GM19397 (cell line): ENCODE results near the gene WASF3.
"Not testable (repeated sequence)": the region's sequence is repeated elsewhere in the genome, so short reads cannot be mapped to it uniquely, and the experiment has no call there.

Experiments used
- ATAC-seq: cut with Tn5 transposase; IDR thresholded peaks from one replicate; pipeline ENCODE4 v1.9.1; 2021; ENCODE audit warnings: mild to moderate bottlenecking, moderate library complexity; ENCODE audit not compliant: unreplicated experiment

The WASF3 gene

DNA sequence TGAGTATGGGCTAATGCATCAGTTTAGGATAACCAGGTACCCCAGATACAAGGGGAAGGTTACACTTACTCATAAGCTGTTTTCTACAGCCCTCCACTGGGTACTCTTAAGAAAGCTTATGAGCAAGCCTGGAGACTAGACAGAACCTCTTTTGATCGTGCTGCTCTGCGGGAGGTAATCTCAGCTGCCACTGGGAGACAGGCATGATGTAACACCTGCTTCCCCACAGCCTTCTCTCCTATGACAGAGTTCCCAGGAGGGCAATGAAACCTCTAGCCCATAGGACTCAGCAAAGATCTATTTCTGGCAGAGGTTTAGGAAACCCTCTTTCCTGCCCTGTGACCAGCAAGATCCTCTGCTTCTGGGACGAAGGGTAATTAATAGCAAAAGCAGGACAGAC, 65.6 kb downstream of the WASF3 start:
- ATAC-seq = no peak

DNA sequence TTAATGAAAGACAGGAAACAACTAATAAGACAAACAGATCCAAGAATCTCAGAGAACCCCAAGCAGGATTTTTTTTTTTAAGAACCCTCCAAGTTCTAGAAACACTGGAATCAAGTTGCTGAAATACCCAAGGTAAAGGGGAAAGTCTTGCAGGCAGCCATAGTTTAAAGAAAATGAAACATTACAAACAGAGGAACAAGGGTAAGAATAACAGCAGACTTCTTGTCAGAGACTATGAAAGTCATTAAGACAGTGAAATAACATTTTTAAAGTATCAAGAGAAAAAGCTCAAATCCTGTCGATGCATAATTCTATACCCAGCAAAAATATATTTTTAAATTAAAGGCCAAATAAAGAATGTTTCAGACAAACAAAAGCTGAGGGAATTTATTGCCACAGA, 67.1 kb downstream of the WASF3 start:
- no peak for ATAC-seq

DNA sequence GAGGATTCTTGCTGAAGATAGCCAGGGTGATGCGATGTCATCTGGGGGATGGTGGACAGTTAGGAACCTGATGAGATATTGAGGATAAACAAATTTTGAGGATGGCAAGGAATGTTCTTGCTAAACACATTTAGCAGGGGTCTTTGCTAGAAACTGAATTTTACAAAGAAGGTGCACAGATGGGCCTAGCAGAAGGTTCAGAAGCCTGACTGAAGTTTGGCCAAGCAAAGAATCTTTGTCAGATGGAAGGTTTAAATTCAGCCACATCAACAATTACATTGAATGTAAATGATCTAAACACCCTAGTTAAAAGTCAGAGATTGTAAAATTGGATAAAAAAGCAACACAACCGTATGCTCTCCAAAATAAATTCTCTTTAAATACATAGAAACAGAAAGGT, 68.8 kb downstream of the WASF3 start:
- no peak for ATAC-seq

DNA sequence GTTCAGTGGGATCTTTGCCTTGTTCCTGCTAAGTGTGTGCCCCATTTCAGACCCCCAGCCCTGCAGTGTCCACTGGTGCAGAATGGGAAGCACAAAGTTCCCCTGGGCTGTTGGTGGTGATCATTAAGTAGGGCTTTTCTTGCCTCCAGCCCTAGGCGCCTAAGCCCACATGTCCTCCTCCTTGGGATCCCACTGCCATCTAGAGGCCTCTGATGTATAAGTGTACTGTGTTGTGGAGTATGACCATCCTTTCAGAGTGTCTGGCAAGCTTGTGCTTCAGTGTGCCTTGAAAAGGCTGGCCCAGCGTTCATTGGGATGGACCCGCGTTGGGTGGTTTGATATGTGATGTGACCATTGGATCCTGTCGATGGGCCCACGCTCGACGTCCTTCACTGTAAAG, 71.2 kb downstream of the WASF3 start:
- ATAC-seq = no peak

DNA sequence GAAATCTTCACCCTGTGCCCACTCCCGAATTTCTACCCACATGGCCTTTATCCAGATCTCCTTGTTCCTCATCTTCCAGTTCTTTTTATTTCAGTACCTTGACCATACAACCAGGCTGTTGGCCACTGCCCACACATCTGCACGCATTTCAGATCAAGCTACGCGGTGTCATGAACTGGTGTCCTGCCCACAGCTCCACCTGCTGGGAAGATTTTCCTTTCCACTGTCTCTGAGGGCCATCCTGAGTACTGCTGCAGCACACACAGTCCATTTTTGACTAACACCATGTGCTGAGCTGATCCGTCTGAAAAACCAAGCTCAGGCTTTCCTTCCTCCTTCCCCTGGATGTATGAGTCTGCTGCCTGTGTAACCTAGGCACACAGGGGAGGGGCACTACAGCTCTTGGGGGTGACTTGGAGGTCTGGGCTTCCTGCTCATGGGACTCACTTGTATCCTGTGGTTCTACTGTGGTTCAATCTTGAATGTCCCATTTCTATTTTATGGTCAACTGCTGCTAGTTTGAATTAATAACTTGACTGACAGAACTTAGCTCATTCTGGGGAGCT, 71.9 kb downstream of the WASF3 start:
- no peak for ATAC-seq

DNA sequence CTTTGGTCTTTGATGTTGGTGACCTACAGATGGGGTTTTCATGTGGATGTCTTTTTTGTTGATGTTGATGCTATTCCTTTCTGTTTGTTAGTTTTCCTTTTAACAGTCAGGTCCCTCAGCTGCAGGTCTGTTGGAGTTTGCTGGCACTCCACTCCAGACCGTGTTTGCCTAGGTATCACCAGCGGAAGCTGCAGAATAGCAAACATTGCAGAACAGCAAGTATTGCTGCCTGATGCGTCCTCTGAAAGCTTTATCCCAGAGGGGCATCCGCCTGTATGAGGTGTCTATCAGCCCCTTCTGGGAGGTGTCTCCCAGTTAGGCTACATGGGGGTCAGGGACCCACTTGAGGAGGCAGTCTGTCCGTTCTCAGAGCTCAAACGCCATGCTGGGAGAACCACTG, 78.2 kb downstream of the WASF3 start:
- not testable (repeated sequence) for ATAC-seq

DNA sequence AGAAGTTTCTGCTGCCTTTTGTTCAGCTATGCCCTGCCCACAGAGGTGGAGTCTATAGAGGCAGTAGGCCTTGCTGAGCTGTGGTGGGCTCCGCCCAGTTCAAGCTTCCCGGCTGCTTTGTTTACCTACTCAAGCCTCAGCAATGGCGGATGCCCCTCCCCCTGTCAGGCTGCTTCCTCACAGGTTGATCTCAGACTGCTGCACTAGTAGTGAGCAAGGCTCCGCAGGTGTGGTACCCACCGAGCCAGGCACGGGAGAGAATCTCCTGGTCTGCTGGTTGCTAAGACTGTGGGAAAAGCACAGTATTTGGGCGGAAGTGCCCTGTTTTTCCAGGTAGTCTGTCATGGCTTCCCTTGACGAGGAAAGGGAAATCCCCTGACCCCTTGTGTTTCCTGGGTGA, 78.6 kb downstream of the WASF3 start:
- ATAC-seq = not testable (repeated sequence)

DNA sequence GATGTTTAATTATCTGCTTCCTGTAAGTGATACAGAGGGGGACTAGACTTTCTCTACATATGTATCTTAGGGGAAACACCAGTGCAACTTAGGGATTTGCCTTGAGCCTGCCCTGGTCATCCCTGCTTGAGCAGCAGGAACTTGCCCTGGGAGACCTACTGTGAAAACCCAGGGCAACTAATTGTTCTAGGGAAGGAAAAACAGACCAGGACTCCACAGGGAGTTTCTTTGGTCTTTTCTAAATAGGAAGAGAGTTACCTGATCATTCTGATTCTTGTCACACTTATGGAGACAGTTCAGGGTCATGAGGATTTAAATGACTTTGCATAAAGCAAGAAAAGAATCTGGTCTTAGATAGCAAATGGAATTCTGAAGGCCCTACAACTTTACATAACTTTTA, 89.1 kb downstream of the WASF3 start:
- ATAC-seq = no peak

DNA sequence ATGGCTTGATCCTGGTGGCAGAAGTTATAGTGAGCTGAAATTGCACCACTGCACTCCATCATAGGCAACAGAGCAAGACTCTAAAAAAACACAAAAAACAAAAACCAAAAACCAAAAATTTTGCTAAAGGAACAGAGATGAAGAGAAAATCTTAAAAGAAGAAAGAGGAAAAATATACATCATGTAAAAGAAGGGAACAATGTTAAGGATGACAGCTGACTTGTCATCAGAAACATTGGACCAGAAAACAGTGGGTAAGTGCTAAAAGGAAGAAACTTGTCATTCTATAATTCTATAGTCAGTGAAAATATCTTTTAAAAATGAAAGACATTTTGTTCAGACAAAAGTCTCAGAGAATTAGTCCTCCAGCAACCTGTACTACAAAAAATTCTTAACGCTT, 93.8 kb downstream of the WASF3 start:
- no peak for ATAC-seq

DNA sequence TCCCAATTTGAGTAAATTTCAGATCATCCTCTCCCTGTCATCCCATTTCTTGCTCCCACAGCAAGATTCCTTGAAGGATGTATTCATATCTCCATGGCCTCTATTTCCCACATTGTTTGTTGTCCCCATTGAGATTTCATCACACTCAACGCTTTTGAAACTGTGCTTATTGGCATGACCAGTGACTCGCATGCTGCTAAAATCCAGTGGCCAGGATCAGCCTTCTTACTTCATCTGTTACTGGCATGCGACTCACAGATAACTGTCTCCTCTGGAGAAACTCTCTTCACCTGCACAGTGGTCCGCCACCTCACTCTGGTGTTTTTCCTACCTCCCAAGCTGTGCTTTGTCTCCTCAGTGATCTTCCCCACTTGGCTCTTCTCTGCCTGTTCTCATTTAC, 95.8 kb downstream of the WASF3 start:
- no peak for ATAC-seq

DNA sequence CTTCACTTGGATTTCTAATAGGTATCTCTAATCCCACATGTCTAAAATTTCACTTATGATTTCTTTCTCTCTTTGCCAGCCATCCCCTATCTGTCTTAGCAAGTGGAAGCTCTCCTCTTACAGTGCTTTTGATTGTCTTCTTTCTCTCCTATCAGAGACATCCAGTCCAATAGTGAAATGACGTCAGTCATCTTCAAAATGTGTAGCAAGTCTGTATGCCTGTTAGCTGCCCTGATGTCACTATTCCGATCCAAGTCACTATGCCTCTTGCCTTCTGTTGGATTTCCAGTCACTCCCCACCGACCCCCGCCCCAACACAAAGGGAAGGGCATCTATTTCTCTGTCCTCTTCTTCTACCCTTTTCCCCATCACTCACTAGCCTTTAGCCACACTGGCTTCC, 96.4 kb downstream of the WASF3 start:
- no peak for ATAC-seq

DNA sequence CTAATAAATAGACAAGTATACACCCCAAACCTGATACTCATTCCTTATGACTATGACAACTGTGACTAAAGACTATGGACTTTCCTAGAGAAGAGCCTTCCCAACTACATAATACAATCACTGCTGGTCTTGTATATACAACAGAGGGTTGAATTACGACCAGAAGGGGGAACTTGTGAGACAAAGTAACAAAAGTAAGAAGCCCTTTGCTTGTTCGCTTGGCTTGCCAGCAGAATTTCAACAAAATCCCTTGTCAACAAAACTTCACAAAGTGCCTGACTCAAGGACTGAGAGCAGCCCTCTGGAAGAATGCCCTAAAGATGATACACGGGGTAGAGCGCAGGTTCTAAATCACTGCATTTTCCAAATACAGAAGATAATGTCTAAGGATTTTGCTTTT, 99.4 kb downstream of the WASF3 start:
- ATAC-seq = no peak

DNA sequence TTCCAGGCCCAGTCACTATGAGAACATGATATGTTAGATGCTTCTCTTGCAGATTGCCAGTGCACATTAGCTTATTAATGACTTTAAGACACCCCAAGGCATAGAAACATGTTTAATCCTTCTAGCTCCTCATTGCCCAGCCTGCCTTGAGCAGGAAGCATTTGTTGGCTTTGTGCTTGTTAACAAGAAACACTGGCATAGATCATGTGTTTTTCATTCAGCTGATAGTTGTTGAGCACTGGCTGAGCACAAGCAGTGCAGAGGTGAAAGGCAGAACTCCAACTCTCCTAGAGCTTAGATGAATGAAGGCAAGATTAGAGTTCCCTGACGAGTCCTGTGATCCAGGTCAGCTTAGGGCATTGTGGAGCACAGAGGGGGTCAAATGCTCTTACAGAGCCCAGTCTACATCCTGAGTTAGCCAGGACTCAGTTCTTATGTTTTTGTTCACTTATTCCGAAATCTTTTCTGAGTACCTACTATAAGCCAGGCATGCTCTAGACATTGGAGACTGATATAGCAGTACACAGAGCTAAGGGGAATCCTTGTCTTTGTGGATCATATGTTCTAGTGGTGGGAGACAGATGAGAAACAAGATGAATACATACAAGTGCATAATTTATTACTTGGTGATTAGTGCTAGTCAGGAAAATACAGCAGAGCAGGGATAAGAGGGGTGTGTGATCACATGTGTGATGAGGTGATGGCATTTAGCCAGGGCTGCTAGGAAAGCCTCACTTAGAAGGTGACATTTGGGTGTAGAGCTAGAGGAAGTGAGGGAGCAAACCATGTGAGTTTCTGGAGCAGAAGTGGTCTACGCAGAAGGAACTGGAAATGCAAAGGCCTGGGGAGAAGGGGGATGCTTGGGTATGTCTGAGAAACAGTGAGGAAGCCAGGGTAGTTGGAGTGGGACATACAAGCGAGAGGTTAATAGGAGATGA, 101.2 kb downstream of the WASF3 start:
- no peak for ATAC-seq

DNA sequence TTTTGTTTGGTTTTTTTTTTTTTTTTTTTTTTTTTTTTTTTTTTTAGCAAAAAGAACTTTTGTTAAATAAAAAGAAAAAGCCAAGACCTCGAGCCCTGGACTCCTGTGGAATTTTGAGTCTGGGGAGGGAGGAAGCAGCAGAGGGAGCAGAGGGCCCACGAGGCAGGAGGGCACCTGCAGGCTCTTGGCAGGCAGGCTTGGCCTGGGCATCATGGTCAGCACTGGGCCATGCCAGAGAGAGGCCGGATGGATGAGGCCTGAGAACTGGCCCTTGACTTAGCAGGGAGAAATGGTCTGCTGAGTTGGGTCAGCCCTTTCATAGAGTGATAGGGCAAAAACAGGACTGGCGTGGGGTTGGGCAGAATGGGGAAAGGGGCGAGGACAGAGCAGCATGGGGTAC, 102.7 kb downstream of the WASF3 start:
- ATAC-seq = no peak

DNA sequence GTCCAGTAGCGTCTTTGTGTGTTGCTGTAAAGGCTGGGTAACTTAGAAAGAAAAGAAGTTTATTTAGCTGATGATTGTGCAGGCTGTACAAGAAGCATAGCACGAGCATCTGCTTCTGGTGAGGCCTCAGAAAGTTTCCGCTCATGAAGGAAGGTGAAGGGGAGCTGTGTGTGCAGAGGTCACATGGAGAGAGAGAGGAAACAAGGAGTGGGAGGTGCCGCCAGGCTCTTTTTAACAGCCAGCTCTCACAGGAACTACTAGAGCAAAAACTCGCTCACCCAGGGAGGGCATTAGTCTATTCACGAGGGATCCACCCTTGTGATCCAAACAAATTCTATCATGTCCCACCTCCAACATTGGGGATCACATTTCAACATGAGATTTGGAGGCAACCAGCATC, 103.3 kb downstream of the WASF3 start:
- ATAC-seq = no peak

DNA sequence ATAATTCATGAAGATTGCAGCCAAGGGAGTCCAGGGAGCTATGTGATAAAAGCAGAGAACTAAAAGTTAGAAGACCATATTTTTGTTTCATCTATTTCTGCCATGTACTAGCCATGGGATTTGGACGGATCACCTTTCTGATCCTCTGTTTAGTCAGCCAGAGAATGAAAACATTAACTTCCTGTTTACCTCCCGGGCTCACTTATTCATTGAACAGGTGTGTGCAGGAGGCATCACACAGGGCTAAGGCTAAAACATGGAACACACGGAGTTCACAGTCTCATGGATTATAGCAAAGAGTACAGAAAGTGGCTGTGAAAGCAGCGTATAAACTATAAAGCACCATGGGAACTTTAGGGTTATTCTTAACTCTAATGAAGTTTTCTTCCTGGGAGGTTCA, 106.3 kb downstream of the WASF3 start:
- no peak for ATAC-seq

DNA sequence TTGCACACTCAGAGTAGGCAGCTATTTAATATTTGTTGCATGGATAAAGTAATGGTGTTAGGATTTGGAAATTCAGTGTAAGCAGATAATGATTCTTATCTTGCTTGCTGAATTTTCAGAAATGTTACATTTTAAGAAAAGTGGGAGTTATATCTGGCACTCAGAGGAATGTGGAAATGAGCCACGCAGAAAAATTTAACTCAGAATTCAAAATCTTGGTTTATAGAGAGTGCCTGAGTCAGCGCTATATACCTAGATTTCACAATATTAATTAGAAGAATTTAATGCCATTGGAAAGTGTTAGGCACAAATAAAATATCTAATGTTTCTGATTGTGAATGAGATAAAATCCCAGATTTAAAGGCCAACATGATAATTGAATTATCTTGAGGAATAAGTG, 106.8 kb downstream of the WASF3 start:
- ATAC-seq = no peak

DNA sequence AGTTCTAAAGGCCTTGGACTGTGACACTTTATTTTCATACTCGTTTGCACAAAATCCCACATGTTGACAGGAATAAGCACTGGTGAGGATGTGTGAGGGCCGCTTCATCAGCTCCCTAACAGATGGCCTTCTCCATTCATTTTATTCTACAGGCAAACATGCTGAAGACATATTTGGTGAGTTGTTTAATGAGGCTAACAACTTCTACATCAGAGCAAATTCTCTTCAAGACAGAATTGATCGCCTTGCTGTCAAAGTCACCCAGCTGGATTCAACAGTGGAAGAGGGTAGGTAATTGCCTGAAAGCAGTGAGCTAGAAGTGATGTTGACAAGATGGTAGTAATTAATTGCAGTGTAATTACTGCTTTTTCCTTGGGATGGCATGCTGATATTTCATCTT, 107.4 kb downstream of the WASF3 start:
- ATAC-seq = no peak

DNA sequence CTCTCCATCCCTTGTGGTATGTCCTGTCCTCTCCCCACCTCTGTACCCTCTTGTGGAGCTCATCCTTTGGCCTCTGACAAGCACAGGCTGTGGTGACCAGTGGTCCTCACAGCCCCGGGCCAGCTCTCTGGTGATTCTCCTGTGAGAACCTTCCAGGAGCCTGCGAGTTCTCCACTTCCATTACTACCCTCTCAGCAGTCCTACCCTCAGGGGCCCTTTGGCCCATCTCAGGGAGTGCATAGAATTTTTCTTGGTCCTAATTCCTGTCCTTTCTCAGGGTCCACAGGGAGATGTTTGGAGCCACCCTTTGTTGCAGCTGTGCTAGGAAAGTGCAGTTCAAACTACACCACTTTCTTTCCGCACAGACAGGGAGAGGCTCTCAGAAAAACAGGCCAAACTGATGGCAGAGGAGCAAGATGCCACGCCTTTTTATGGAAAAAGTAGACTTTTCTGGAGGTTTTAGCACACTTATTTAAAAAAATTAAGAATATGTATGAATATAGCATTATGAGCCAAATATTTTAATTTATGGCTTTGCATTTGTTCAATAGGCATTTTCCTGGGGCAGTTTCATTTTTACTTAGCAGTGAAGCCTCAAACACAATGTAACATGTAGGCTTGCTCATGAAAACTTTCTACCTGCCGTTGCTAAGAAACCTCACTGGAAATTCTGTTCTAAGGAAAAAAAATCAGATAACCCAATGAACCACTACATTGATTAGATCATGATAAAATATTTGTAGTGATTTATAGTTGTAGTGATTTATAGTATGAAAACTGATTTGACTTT, 111.1 kb downstream of the WASF3 start:
- no peak for ATAC-seq

DNA sequence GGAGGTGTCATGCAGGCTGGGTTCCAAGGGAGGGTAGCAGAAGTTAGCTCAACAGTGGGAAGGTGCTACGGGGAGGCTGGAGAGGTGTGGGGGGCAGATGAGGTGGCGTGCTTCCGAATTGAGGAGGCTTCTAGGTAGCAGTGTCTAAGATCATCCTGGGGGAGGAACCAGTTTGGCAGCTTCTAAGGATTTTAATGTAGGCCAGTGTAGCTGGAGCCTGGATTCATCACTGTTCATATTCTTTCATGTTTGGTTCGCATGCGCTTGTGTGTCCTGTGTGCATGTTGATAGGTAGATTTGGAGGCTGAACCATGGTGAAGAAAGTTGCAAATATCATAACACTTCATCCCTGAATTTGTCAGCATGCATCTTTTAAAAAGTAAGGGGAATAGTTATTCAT, 116.4 kb downstream of the WASF3 start:
- no peak for ATAC-seq

DNA sequence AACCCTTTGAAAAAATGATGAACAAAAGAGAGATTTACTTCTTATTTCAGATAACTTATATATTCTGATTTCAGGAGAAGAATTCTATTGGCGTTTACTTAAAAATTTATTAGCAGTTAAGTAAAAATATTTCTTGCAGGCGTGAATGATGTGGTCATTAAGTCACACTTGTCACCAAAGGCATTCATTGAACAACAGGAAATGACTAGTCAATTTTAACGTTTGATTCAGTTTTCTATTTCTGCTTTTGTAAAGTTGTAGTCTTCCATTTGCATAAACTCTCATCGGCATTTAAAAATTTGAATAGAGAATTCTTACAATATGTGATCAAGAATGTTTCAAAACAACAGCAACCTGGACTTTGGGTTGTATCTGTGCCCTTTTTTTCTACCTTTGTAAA, 119.7 kb downstream of the WASF3 start:
- no peak for ATAC-seq

DNA sequence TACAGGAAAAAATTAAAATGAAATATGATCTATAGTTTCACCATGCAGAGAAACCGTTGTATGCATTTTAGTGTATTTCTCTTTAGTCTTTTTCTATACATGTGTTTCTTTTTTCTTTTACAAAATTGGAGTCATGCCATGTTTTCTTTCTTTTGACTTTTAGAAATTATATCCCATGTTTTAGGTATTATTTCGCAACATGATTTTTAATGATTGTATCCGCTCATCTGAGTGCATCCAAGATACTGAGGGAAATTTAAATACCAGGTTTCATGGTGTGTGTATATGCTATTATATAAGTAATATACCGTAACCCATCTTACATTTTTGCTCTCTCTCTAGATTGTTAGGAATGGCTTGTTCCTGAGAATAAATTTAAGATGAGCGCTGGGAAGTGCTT, 120.8 kb downstream of the WASF3 start:
- no peak for ATAC-seq
